22Rv1 (cell line): Measurements from ENCODE around the gene COL4A5.

ENCODE experiments used
- ZFX ChIP-seq: fragments of 450-650 bp; IDR thresholded peaks from 2 replicates; pipeline ENCODE4 v1.6.1; 2017; ENCODE audit warnings: antibody characterized with exemption, borderline replicate concordance
- TF ChIP-seq, protein P1 (sequence below): fragments of 450-650 bp; IDR thresholded peaks from 2 replicates; pipeline ENCODE4 v1.5.1; 2017; ENCODE audit warnings: mild to moderate bottlenecking

- TF ChIP-seq, protein P1, sequence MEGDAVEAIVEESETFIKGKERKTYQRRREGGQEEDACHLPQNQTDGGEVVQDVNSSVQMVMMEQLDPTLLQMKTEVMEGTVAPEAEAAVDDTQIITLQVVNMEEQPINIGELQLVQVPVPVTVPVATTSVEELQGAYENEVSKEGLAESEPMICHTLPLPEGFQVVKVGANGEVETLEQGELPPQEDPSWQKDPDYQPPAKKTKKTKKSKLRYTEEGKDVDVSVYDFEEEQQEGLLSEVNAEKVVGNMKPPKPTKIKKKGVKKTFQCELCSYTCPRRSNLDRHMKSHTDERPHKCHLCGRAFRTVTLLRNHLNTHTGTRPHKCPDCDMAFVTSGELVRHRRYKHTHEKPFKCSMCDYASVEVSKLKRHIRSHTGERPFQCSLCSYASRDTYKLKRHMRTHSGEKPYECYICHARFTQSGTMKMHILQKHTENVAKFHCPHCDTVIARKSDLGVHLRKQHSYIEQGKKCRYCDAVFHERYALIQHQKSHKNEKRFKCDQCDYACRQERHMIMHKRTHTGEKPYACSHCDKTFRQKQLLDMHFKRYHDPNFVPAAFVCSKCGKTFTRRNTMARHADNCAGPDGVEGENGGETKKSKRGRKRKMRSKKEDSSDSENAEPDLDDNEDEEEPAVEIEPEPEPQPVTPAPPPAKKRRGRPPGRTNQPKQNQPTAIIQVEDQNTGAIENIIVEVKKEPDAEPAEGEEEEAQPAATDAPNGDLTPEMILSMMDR = no peak
- TF ChIP-seq ZFX = no peak
Measured at GRCh38 chrX:108426262-108426661, 13.4 kb upstream of the COL4A5 start.
